SK-N-SH (cell line): ENCODE data around the gene ARHGEF19.

Experiments
- JUND ChIP-seq: IDR thresholded peaks from 2 replicates; pipeline ENCODE4 v1.4.0; 2012
- USF1 ChIP-seq: IDR thresholded peaks from 2 replicates; pipeline ENCODE4 v1.4.0; 2012; ENCODE audit warnings: low read depth, borderline replicate concordance
- YY1 ChIP-seq: IDR thresholded peaks from 2 replicates; pipeline ENCODE4 v1.4.0; 2012; ENCODE audit warnings: low read depth, mild to moderate bottlenecking
- TF ChIP-seq, protein P1 (sequence below): fragments of 200-600 bp; sonication (generic); IDR thresholded peaks from 2 replicates; pipeline ENCODE4 v1.6.1; 2017; ENCODE audit warnings: antibody characterized with exemption, mild to moderate bottlenecking, moderate library complexity
- TF ChIP-seq, protein P2 (sequence below): IDR thresholded peaks from 2 replicates; pipeline ENCODE4 v1.6.1; 2012; ENCODE audit warnings: mild to moderate bottlenecking, low read depth, low read length, moderate library complexity
- TF ChIP-seq, protein P3 (sequence below): IDR thresholded peaks from 2 replicates; pipeline ENCODE4 v1.4.0; 2012; ENCODE audit warnings: low read depth

DNA sequence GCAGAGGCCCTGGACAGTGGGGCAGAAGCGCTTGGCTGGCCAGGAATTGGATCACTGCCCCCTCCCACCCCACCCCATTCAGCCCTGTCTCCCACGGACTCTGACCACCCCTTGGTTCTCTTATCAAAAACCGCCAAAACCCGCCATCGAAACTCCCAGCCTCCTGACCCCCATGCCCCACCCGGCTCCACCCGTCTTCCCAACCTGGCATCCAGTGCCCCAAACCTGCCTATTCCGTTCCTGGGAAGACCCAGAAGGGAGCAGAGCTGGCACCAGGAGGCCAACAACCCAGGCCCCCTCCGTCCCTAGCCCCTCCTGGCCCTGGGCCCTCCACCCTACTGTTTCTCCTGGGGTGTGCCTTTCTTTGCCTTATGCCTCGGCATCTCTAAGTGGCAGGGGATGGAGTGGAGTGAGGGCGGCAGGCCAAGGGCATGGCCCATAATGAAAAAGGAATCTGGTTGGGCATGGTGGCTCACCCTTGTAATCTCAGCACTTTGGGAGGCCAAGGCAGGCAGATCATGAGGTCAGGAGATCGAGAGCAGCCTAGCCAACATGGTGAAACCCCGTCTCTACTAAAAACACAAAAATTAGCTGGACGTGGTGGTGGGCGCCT, 40.1 kb downstream of the ARHGEF19 start:
- TF ChIP-seq, protein P1, sequence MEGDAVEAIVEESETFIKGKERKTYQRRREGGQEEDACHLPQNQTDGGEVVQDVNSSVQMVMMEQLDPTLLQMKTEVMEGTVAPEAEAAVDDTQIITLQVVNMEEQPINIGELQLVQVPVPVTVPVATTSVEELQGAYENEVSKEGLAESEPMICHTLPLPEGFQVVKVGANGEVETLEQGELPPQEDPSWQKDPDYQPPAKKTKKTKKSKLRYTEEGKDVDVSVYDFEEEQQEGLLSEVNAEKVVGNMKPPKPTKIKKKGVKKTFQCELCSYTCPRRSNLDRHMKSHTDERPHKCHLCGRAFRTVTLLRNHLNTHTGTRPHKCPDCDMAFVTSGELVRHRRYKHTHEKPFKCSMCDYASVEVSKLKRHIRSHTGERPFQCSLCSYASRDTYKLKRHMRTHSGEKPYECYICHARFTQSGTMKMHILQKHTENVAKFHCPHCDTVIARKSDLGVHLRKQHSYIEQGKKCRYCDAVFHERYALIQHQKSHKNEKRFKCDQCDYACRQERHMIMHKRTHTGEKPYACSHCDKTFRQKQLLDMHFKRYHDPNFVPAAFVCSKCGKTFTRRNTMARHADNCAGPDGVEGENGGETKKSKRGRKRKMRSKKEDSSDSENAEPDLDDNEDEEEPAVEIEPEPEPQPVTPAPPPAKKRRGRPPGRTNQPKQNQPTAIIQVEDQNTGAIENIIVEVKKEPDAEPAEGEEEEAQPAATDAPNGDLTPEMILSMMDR, result no peak
- no peak for TF ChIP-seq USF1
- no peak for TF ChIP-seq YY1
- TF ChIP-seq, protein P2, sequence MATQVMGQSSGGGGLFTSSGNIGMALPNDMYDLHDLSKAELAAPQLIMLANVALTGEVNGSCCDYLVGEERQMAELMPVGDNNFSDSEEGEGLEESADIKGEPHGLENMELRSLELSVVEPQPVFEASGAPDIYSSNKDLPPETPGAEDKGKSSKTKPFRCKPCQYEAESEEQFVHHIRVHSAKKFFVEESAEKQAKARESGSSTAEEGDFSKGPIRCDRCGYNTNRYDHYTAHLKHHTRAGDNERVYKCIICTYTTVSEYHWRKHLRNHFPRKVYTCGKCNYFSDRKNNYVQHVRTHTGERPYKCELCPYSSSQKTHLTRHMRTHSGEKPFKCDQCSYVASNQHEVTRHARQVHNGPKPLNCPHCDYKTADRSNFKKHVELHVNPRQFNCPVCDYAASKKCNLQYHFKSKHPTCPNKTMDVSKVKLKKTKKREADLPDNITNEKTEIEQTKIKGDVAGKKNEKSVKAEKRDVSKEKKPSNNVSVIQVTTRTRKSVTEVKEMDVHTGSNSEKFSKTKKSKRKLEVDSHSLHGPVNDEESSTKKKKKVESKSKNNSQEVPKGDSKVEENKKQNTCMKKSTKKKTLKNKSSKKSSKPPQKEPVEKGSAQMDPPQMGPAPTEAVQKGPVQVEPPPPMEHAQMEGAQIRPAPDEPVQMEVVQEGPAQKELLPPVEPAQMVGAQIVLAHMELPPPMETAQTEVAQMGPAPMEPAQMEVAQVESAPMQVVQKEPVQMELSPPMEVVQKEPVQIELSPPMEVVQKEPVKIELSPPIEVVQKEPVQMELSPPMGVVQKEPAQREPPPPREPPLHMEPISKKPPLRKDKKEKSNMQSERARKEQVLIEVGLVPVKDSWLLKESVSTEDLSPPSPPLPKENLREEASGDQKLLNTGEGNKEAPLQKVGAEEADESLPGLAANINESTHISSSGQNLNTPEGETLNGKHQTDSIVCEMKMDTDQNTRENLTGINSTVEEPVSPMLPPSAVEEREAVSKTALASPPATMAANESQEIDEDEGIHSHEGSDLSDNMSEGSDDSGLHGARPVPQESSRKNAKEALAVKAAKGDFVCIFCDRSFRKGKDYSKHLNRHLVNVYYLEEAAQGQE, result no peak
- TF ChIP-seq, protein P3, sequence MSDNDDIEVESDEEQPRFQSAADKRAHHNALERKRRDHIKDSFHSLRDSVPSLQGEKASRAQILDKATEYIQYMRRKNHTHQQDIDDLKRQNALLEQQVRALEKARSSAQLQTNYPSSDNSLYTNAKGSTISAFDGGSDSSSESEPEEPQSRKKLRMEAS, result no peak
- no peak for TF ChIP-seq JUND
